Medulla oblongata (tissue), 1 donor: ENCODE measurements around the gene TSBP1.
"Not testable (repeated sequence)": the region's sequence is repeated elsewhere in the genome, so short reads cannot be mapped to it uniquely, and the experiment has no call there.

Experiments used
- DNase-seq: peaks from one replicate; pipeline ENCODE4 v3.0.0-alpha.2; 2015; ENCODE audit errors: extremely low spot score

TSBP1 gene

GRCh38 chr6:32288426-32288825, 83.3 kb downstream of the TSBP1 start:
- DNase-seq: no peak

GRCh38 chr6:32273801-32274577, 97.7 kb downstream of the TSBP1 start:
- peak; percentile 56 for DNase-seq

- peak; percentile 32 for DNase-seq
Observed at GRCh38 chr6:32271429-32271828, 100.3 kb downstream of the TSBP1 start.

GRCh38 chr6:32268459-32268858, 103.2 kb downstream of the TSBP1 start:
- not testable (repeated sequence) for DNase-seq

- no peak for DNase-seq
Observed at GRCh38 chr6:32267035-32267434, 104.7 kb downstream of the TSBP1 start.

- not testable (repeated sequence) for DNase-seq
Observed at GRCh38 chr6:32257262-32257661, 114.4 kb downstream of the TSBP1 start.

GRCh38 chr6:32255199-32256153, 116.2 kb downstream of the TSBP1 start:
- DNase-seq: peak; percentile 76

- no peak for DNase-seq
Observed at GRCh38 chr6:32254761-32255198, 116.9 kb downstream of the TSBP1 start.

- DNase-seq: no peak
Observed at GRCh38 chr6:32252331-32253009, 119.2 kb downstream of the TSBP1 start.

GRCh38 chr6:32249262-32249661, 122.4 kb downstream of the TSBP1 start:
- DNase-seq: no peak

- no peak for DNase-seq
Observed at GRCh38 chr6:32247401-32247800, 124.3 kb downstream of the TSBP1 start.

GRCh38 chr6:32244946-32245398, 126.7 kb downstream of the TSBP1 start:
- DNase-seq: peak; percentile 88

GRCh38 chr6:32244270-32244669, 127.4 kb downstream of the TSBP1 start:
- no peak for DNase-seq
